C4-2B (cell line): ENCODE measurements around the gene MAP3K15.

Experiments used
- CTCF ChIP-seq: fragments of 450-650 bp; conservative IDR thresholded peaks from 2 replicates; pipeline ENCODE4 v1.5.1; 2017; ENCODE audit warnings: mild to moderate bottlenecking
- ZFX ChIP-seq: fragments of 450-650 bp; IDR thresholded peaks from 2 replicates; pipeline ENCODE4 v1.6.1; 2017

- TF ChIP-seq CTCF (no peak), ZFX (no peak)
Measured at GRCh38 chrX:19548934-19549333, 33.6 kb upstream of the MAP3K15 start.
